Tibial nerve (tissue), 4 donors: ENCODE data around the gene TRIM24. TPM values are rescaled to one million over a fixed set of nuclear protein-coding genes. Genes with fewer than 3 reads are reported as not detected.
"Not testable (repeated sequence)": the region's sequence is repeated elsewhere in the genome, so short reads cannot be mapped to it uniquely, and the experiment has no call there.

Source experiments
- DNase-seq, 2 donors: peaks; one replicate each; pipeline ENCODE4 v3.0.0-alpha.2; 2019; ENCODE audit warnings: low spot score in 2 of 2
- H3K27ac ChIP-seq, 4 donors: fragments of 200-600 bp; sonication (generic) in 3 of 4; one replicate each; pipeline ENCODE4 v1.5.1; 2017 to 2019; ENCODE audit warnings: mild to moderate bottlenecking in 1 of 4
- H3K27me3 ChIP-seq, 2 donors: fragments of 200-600 bp; sonication (generic) in 1 of 2; one replicate each; pipeline versions ENCODE4 v1.5.1 to v1.6.0; 2017 to 2019
- H3K36me3 ChIP-seq, 3 donors: fragments of 200-600 bp; sonication (generic); one replicate each; pipeline ENCODE4 v1.5.1; 2018 to 2019
- H3K4me1 ChIP-seq, 4 donors: fragments of 200-600 bp; sonication (generic) in 3 of 4; one replicate each; pipeline ENCODE4 v1.5.1; 2017 to 2019
- H3K4me3 ChIP-seq, 4 donors: fragments of 200-600 bp; sonication (generic) in 3 of 4; one replicate each; pipeline ENCODE4 v1.5.1; 2017 to 2019; ENCODE audit warnings: mild to moderate bottlenecking in 1 of 4, moderate library complexity in 1 of 4
- H3K9me3 ChIP-seq, 4 donors: fragments of 200-600 bp; sonication (generic) in 3 of 4; one replicate each; pipeline ENCODE4 v1.5.1; 2017 to 2019
- CTCF ChIP-seq, 5 experiments: fragments of 200-600 bp in 3 of 5; fragments of 450-650 bp in 2 of 5; sonication (generic) in 3 of 5; IDR thresholded peaks; one replicate each; pipeline ENCODE4 v1.5.1; 2016 to 2019; ENCODE audit warnings: antibody characterized with exemption in 5 of 5, mild to moderate bottlenecking in 3 of 5, moderate library complexity in 2 of 5
- EP300 ChIP-seq, 2 donors: sonication (generic); formaldehyde crosslinking; IDR thresholded peaks; one replicate each; pipeline ENCODE4 v1.6.1; 2017; ENCODE audit warnings: antibody characterized with exemption in 2 of 2, mild to moderate bottlenecking in 1 of 2
- POLR2A ChIP-seq, 2 donors: fragments of 450-650 bp; IDR thresholded peaks; one replicate each; pipeline ENCODE4 v1.6.1; 2017; ENCODE audit warnings: antibody characterized with exemption in 2 of 2, mild to moderate bottlenecking in 2 of 2, moderate library complexity in 2 of 2
- WGBS, 2 donors: methylation state at CpG; one replicate each; pipeline ENCODE4 v1.1.5; 2018; 5-methylcytosine and 5-hydroxymethylcytosine counted together
- total RNA-seq, 4 donors: library from RNA; depleted of rRNA; stranded (reverse); fragments of >200 nt; gene quantifications; one replicate each; pipeline ENCODE4 v1.1.0, GENCODE V29; 2016

The TRIM24 gene
- total RNA-seq, 4 donors from 2014 or later = 15.9 to 20.5 (median 17.7) TPM

GRCh38 chr7:138491612-138492386 is 31.7 kb downstream of the TRIM24 start:
- WGBS, 2 donors = 83 to 85% methylated on average over 4 of the region's 4 CpGs
- Histone ChIP-seq H3K27ac (no peak overlapping the region), H3K4me3 (no peak overlapping the region), H3K9me3 (no peaks in the 10 kb centered on the region), H3K36me3 (no peaks in the 10 kb centered on the region), H3K27me3 (no peaks in the 10 kb centered on the region), H3K4me1 (peaks cover 0 to 7% (median 0%) of the 10 kb centered on the region in 4 donors)
- TF ChIP-seq EP300 (IDR thresholded peaks at IDR 0.05) = no peak
- no peak for TF ChIP-seq CTCF (IDR thresholded peaks at IDR 0.05)
- no peak for TF ChIP-seq POLR2A (IDR thresholded peaks at IDR 0.05)
- no peak for DNase-seq

- H3K27me3 ChIP-seq = no peaks in the 10 kb centered on the region
- peaks cover 0 to 7% (median 0%) of the 10 kb centered on the region in 4 donors for H3K4me1 ChIP-seq
- H3K27ac ChIP-seq = no peak overlapping the region
- TF ChIP-seq EP300 (IDR thresholded peaks at IDR 0.05) (no peak), CTCF (IDR thresholded peaks at IDR 0.05) (no peak), POLR2A (IDR thresholded peaks at IDR 0.05) (no peak)
- no peaks in the 10 kb centered on the region for H3K9me3 ChIP-seq
- DNase-seq = no peak
- WGBS, 2 donors = 78 to 84% methylated on average over 4 of the region's 4 CpGs
- H3K4me3 ChIP-seq = no peak overlapping the region
- H3K36me3 ChIP-seq = no peaks in the 10 kb centered on the region
Observed at GRCh38 chr7:138492423-138492822, 32.4 kb downstream of the TRIM24 start.

DNA sequence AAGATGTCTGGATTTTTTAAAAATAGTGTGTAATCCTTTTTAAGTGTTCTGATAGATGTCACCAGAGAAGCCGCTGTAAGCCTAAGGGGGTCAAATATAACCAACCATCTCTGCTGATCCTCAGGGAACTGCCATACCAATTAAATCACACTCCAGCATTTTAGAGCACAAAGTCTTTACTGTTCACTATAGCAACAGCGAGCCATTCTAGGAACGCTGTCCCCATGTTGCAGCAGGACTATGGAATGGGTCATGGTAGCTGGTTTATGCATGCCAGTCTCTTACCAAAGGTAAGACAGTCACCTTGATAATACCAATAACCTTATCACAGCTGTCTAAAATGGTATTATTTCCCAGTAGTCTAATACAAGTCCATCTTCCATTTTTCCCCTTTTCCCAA is 33.5 kb downstream of the TRIM24 start:
- no peak for DNase-seq
- Histone ChIP-seq H3K4me3 (no peak overlapping the region), H3K27ac (no peak overlapping the region), H3K36me3 (no peaks in the 10 kb centered on the region), H3K9me3 (no peaks in the 10 kb centered on the region), H3K27me3 (no peaks in the 10 kb centered on the region), H3K4me1 (peaks cover 0 to 7% (median 0%) of the 10 kb centered on the region in 4 donors)
- no peak for TF ChIP-seq EP300 (IDR thresholded peaks at IDR 0.05)
- TF ChIP-seq POLR2A (IDR thresholded peaks at IDR 0.05) = no peak
- no peak for TF ChIP-seq CTCF (IDR thresholded peaks at IDR 0.05)
- 58 to 59% methylated on average over 3 of the region's 3 CpGs for WGBS, 2 donors

- Histone ChIP-seq H3K27ac (no peak overlapping the region), H3K4me1 (peaks cover 0 to 7% (median 0%) of the 10 kb centered on the region in 4 donors), H3K36me3 (no peaks in the 10 kb centered on the region), H3K27me3 (no peaks in the 10 kb centered on the region), H3K9me3 (no peaks in the 10 kb centered on the region), H3K4me3 (no peak overlapping the region)
- DNase-seq = no peak
- 91 to 92% methylated on average over 1 of the region's 1 CpG for WGBS, 2 donors
- TF ChIP-seq CTCF (IDR thresholded peaks at IDR 0.05) (no peak), POLR2A (IDR thresholded peaks at IDR 0.05) (no peak), EP300 (IDR thresholded peaks at IDR 0.05) (no peak)
Observed at GRCh38 chr7:138495485-138495884, 35.4 kb downstream of the TRIM24 start.

GRCh38 chr7:138499340-138499739 is 39.3 kb downstream of the TRIM24 start:
- H3K27me3 ChIP-seq = no peaks in the 10 kb centered on the region
- WGBS, 2 donors = 73 to 83% methylated on average over 3 of the region's 3 CpGs
- H3K9me3 ChIP-seq = no peaks in the 10 kb centered on the region
- TF ChIP-seq CTCF (IDR thresholded peaks at IDR 0.05) (no peak), EP300 (IDR thresholded peaks at IDR 0.05) (no peak), POLR2A (IDR thresholded peaks at IDR 0.05) (no peak)
- H3K36me3 ChIP-seq = peaks cover 0 to under 1% (median 0%) of the 10 kb centered on the region in 3 donors
- no peaks in the 10 kb centered on the region for H3K4me1 ChIP-seq
- H3K4me3 ChIP-seq = no peak overlapping the region
- DNase-seq = no peak
- no peak overlapping the region for H3K27ac ChIP-seq

- not testable (repeated sequence) for H3K27me3 ChIP-seq, H3K4me3 ChIP-seq, DNase-seq, H3K27ac ChIP-seq, H3K9me3 ChIP-seq, H3K36me3 ChIP-seq, H3K4me1 ChIP-seq
- 98% methylated on average over 2 of the region's 2 CpGs for WGBS, 2 donors
Observed at GRCh38 chr7:138500303-138500702, 40.2 kb downstream of the TRIM24 start.
